ENCODE results near the gene ORM2. TPM values are rescaled to one million over a fixed set of nuclear protein-coding genes. Genes with fewer than 3 reads are reported as not detected.

ORM2 gene
- total RNA-seq, 1 donor from 2014 or later = not detected

DNA sequence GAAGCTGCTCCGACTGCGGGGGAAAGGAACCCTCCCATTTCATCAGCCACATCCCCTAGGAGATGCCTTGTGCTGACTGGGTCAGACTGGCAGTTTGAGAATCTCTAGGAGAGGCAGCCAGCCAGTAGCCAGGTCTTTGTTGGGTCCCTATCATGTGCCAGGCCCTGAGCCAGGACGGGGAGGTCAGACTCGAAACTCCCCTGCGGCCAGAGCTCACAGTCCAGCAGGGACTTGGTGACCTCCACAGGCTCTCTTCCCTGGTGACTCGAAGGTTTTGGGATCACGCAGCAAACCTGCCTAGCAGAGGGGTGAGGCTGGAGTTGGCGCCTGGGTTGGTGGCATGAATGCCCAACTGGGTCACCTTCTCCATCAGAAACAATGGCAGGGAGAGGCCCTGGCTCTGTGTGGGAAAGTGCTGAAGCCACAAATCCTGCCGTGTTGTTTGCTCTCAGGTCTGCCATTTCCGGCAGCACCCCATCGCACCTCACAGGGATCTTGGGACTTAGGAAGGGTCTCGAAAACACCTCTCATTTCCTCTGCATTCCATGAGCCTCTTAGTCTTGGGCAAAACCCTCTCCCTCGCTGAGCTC is 21.2 kb upstream of the ORM2 start:
- H3K9me3 ChIP-seq (ENCODE audit: low read depth) = no peaks in the 10 kb centered on the region
- no peak overlapping the region for H3K4me2 ChIP-seq
- no peak overlapping the region for H2AFZ ChIP-seq (replicated peaks)
- no peaks in the 10 kb centered on the region for H3K79me2 ChIP-seq (ENCODE audit: low read depth)
- H3K9ac ChIP-seq = no peak overlapping the region
- H3K4me3 Mint-ChIP-seq = no peak overlapping the region
- no peaks in the 10 kb centered on the region for H3K9me3 Mint-ChIP-seq
- H3K27me3 Mint-ChIP-seq (ENCODE audit: insufficient read depth, low read depth) = peaks cover 3% of the 10 kb centered on the region
- no peaks in the 10 kb centered on the region for H3K27me3 ChIP-seq
- no peaks in the 10 kb centered on the region for H3K4me1 ChIP-seq
- no peak for DNase-seq (ENCODE audit: low spot score)
- peaks cover 2% of the 10 kb centered on the region for H3K36me3 Mint-ChIP-seq
- H3F3A ChIP-seq (ENCODE audit: low read depth) = no peaks in the 10 kb centered on the region
- no peaks in the 10 kb centered on the region for H3K36me3 ChIP-seq
- H3K27ac ChIP-seq = no peak overlapping the region
- H4K20me1 ChIP-seq (ENCODE audit: low read depth) = no peaks in the 10 kb centered on the region
- TF ChIP-seq EZH2 (IDR thresholded peaks at IDR 0.05) (no peak), EZH2phosphoT487 (IDR thresholded peaks at IDR 0.05) (no peak)
- TF ChIP-seq, protein P1, sequence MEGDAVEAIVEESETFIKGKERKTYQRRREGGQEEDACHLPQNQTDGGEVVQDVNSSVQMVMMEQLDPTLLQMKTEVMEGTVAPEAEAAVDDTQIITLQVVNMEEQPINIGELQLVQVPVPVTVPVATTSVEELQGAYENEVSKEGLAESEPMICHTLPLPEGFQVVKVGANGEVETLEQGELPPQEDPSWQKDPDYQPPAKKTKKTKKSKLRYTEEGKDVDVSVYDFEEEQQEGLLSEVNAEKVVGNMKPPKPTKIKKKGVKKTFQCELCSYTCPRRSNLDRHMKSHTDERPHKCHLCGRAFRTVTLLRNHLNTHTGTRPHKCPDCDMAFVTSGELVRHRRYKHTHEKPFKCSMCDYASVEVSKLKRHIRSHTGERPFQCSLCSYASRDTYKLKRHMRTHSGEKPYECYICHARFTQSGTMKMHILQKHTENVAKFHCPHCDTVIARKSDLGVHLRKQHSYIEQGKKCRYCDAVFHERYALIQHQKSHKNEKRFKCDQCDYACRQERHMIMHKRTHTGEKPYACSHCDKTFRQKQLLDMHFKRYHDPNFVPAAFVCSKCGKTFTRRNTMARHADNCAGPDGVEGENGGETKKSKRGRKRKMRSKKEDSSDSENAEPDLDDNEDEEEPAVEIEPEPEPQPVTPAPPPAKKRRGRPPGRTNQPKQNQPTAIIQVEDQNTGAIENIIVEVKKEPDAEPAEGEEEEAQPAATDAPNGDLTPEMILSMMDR (IDR thresholded peaks at IDR 0.05) = no peak
- peaks cover 4% of the 10 kb centered on the region for H3K4me1 Mint-ChIP-seq
- H3K27ac Mint-ChIP-seq = no peak overlapping the region
- H3K4me3 ChIP-seq = no peak overlapping the region

DNA sequence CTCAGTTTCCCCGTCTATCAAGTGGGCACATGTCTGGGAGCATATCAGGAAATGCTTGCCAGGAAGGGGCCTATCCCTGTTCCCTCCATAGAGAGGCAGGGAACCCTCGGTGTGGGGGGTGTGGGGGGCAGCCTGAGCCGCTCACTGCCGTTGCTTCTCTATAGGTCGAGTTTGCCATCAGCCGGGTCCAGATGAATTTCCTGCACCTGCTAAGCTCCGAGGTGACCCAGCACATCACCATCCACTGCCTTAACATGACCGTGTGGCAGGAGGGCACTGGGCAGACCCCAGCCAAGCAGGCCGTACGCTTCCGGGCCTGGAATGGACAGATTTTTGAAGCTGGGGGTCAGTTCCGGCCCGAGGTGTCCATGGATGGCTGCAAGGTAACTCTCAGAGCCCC is 20.6 kb upstream of the ORM2 start:
- H3K79me2 ChIP-seq (ENCODE audit: low read depth) = no peaks in the 10 kb centered on the region
- Mint-ChIP-seq H3K36me3 (peaks cover 2% of the 10 kb centered on the region), H3K9me3 (no peaks in the 10 kb centered on the region), H3K4me3 (no peak overlapping the region), H3K27ac (no peak overlapping the region), H3K27me3 (ENCODE audit: insufficient read depth, low read depth) (peaks cover 3% of the 10 kb centered on the region), H3K4me1 (peaks cover 4% of the 10 kb centered on the region)
- no peaks in the 10 kb centered on the region for H4K20me1 ChIP-seq (ENCODE audit: low read depth)
- H3K4me2 ChIP-seq = no peak overlapping the region
- H3K36me3 ChIP-seq = no peaks in the 10 kb centered on the region
- no peaks in the 10 kb centered on the region for H3K27me3 ChIP-seq
- H3K27ac ChIP-seq = no peak overlapping the region
- no peak for TF ChIP-seq EZH2 (IDR thresholded peaks at IDR 0.05)
- no peak for TF ChIP-seq EZH2phosphoT487 (IDR thresholded peaks at IDR 0.05)
- TF ChIP-seq, protein P1 (IDR thresholded peaks at IDR 0.05) = no peak
- no peaks in the 10 kb centered on the region for H3K4me1 ChIP-seq
- DNase-seq (ENCODE audit: low spot score) = no peak
- H2AFZ ChIP-seq (replicated peaks) = no peak overlapping the region
- no peaks in the 10 kb centered on the region for H3K9me3 ChIP-seq (ENCODE audit: low read depth)
- no peaks in the 10 kb centered on the region for H3F3A ChIP-seq (ENCODE audit: low read depth)
- H3K9ac ChIP-seq = no peak overlapping the region
- no peak overlapping the region for H3K4me3 ChIP-seq

DNA sequence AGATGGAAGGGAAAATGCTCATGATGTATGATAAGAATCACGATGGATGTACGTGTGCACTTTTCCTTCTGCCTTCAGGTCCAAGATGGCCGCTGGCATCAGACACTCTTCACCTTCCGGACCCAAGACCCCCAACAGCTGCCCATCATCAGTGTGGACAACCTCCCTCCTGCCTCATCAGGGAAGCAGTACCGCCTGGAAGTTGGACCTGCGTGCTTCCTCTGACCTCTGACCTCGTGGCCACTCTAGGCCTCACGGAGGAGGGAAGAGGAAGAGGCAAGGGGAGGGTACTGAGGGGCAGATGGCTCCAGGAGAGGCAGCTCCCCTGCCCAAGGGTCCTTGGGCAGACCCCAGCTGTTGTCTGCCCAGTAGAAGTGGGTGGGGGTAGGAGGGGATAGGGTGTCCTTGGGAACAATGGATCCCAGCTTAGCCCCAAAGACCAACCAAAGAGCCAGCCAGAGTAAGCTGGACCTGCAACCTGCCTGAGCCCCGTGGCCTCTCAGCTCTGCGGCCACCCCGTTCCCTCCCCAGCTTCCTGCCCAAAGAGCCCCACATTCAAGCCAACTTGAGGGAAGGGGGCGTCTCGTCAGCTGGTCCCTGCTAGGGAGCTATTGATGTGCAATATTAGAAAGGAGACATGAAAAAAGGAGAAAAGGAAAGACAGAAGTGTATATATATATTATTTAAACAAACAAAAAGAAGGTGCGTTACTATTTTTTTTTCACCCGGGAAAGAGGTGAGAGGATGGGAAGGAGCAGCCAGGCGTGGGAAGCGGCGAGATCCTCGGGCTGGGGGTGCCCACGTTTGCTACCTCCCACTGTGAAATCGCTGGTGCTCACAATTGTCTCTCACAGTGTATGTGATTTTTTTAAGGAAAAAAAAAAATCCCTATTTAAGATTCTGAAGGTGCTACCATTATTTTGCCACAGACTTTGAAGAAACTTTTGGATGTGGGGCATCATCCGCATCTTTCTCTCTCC is 18.9 kb upstream of the ORM2 start:
- no peaks in the 10 kb centered on the region for H4K20me1 ChIP-seq (ENCODE audit: low read depth)
- H3K4me3 ChIP-seq = no peak overlapping the region
- no peaks in the 10 kb centered on the region for H3K79me2 ChIP-seq (ENCODE audit: low read depth)
- H3K27ac ChIP-seq = no peak overlapping the region
- Mint-ChIP-seq H3K27ac (no peak overlapping the region), H3K4me3 (no peak overlapping the region), H3K36me3 (peaks cover 2% of the 10 kb centered on the region), H3K9me3 (no peaks in the 10 kb centered on the region), H3K27me3 (ENCODE audit: insufficient read depth, low read depth) (peaks cover 3% of the 10 kb centered on the region), H3K4me1 (peaks cover under 1% of the 10 kb centered on the region)
- H2AFZ ChIP-seq (replicated peaks) = no peak overlapping the region
- no peak for TF ChIP-seq EZH2 (IDR thresholded peaks at IDR 0.05)
- TF ChIP-seq EZH2phosphoT487 (IDR thresholded peaks at IDR 0.05) = no peak
- TF ChIP-seq, protein P1 (IDR thresholded peaks at IDR 0.05) = no peak
- H3F3A ChIP-seq (ENCODE audit: low read depth) = no peaks in the 10 kb centered on the region
- no peak overlapping the region for H3K4me2 ChIP-seq
- no peaks in the 10 kb centered on the region for H3K4me1 ChIP-seq
- no peaks in the 10 kb centered on the region for H3K36me3 ChIP-seq
- no peaks in the 10 kb centered on the region for H3K27me3 ChIP-seq
- DNase-seq (ENCODE audit: low spot score) = no peak
- H3K9ac ChIP-seq = no peak overlapping the region
- no peaks in the 10 kb centered on the region for H3K9me3 ChIP-seq (ENCODE audit: low read depth)

Data from neural progenitor cell (in vitro differentiated cells).